ENCODE measurements around the gene ALG6.

The ALG6 gene

GRCh38 chr1:63323865-63324778 lies 43.3 kb upstream of the ALG6 start:
- Histone ChIP-seq H3K27me3 (replicated peaks; ENCODE audit: control insufficient read depth, insufficient read depth, low read length) (peaks cover under 1% of the 10 kb centered on the region), H3K4me3 (replicated peaks; ENCODE audit: low read depth, low read length) (no peak overlapping the region), H3K36me3 (ENCODE audit: control insufficient read depth, insufficient read depth, low read length) (no peaks in the 10 kb centered on the region)
- TF ChIP-seq CTCF (IDR thresholded peaks at IDR 0.05; ENCODE audit: insufficient read depth, low read length, poor library complexity, severe bottlenecking), result no peak
- DNase-seq (ENCODE audit: extremely low read depth, insufficient read length), result no peak

- DNase-seq (ENCODE audit: extremely low read depth, insufficient read length), result no peak
- TF ChIP-seq CTCF (IDR thresholded peaks at IDR 0.05; ENCODE audit: insufficient read depth, low read length, poor library complexity, severe bottlenecking), result no peak
- Histone ChIP-seq H3K4me3 (replicated peaks; ENCODE audit: low read depth, low read length) (no peak overlapping the region), H3K27me3 (replicated peaks; ENCODE audit: control insufficient read depth, insufficient read depth, low read length) (no peaks in the 10 kb centered on the region; the same call in 1 of the 2 replicates), H3K36me3 (ENCODE audit: control insufficient read depth, insufficient read depth, low read length) (no peaks in the 10 kb centered on the region)
Observed at GRCh38 chr1:63324779-63325119, 42.7 kb upstream of the ALG6 start.

- TF ChIP-seq CTCF (IDR thresholded peaks at IDR 0.05; ENCODE audit: insufficient read depth, low read length, poor library complexity, severe bottlenecking), result no peak
- no peak for DNase-seq (ENCODE audit: extremely low read depth, insufficient read length)
- Histone ChIP-seq H3K27me3 (replicated peaks; ENCODE audit: control insufficient read depth, insufficient read depth, low read length) (no peaks in the 10 kb centered on the region; the same call in 1 of the 2 replicates), H3K4me3 (replicated peaks; ENCODE audit: low read depth, low read length) (no peak overlapping the region), H3K36me3 (ENCODE audit: control insufficient read depth, insufficient read depth, low read length) (no peaks in the 10 kb centered on the region)
Observed at GRCh38 chr1:63325279-63325985, 42.0 kb upstream of the ALG6 start.

GRCh38 chr1:63326106-63326472 lies 41.3 kb upstream of the ALG6 start:
- TF ChIP-seq CTCF (IDR thresholded peaks at IDR 0.05; ENCODE audit: insufficient read depth, low read length, poor library complexity, severe bottlenecking), result no peak
- DNase-seq (ENCODE audit: extremely low read depth, insufficient read length), result no peak
- Histone ChIP-seq H3K4me3 (replicated peaks; ENCODE audit: low read depth, low read length) (no peak overlapping the region), H3K36me3 (ENCODE audit: control insufficient read depth, insufficient read depth, low read length) (no peaks in the 10 kb centered on the region), H3K27me3 (replicated peaks; ENCODE audit: control insufficient read depth, insufficient read depth, low read length) (no peaks in the 10 kb centered on the region; the same call in 1 of the 2 replicates)

- DNase-seq (ENCODE audit: extremely low read depth, insufficient read length), result no peak
- no peak for TF ChIP-seq CTCF (IDR thresholded peaks at IDR 0.05; ENCODE audit: insufficient read depth, low read length, poor library complexity, severe bottlenecking)
- no peaks in the 10 kb centered on the region for H3K36me3 ChIP-seq (ENCODE audit: control insufficient read depth, insufficient read depth, low read length)
- H3K4me3 ChIP-seq (replicated peaks; ENCODE audit: low read depth, low read length), result no peak overlapping the region
- no peaks in the 10 kb centered on the region; the same call in 1 of the 2 replicates for H3K27me3 ChIP-seq (replicated peaks; ENCODE audit: control insufficient read depth, insufficient read depth, low read length)
Observed at GRCh38 chr1:63326473-63327380, 40.7 kb upstream of the ALG6 start.

All from GM06990 (cell line).